Suppressor macrophage treated with lipopolysaccharide for 4 hours (primary cell): ENCODE measurements around the gene AURKB.
"Not testable (repeated sequence)": the region's sequence is repeated elsewhere in the genome, so short reads cannot be mapped to it uniquely, and the experiment has no call there.

ENCODE experiments used
- DNase-seq: peaks from one replicate; pipeline ENCODE4 v3.0.0-alpha.2; 2020

AURKB gene

DNA sequence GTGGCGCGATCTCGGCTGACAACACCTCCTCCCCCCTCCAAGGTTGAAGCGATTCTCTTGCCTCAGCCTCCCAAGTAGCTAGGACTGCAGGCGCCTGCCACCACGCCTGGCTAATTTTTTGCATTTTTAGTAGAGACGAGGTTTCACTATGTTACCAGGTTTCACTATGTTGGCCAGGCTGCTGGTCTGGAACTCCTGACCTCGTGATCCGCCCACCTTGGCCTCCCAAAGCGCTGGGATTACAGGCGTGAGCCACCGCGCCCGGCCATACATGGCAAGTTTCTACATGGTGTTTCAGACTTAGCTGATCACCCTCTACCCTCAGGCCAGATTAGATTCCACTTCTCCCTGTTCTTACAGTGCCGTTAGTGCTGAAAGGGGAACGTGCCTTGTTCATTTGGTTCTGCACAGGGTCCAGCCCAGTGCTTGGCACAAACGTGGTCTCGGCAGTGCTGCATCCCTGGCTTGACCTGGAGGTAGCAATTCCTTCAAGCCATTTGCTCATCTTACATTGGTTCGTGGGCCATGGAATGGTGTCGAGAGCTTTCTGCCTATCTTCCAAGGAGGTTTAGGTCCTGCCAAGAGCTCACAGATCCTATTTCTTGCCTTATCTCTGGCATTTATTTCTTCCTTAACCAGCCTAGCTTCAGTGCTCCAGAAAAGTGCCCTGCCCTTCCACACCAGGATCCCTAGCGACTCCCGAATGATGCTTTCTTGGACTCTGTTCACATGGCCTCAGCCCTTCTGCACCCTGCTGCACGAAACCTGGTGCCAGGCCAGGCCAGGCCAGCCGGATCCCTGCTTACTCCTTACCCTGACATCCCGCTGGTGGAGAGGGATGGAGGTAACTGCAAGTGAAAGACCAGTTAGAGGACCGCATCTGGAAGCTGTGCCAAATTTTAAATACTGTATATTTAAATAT lies 14.8 kb upstream of the AURKB start:
- no peak for DNase-seq

DNA sequence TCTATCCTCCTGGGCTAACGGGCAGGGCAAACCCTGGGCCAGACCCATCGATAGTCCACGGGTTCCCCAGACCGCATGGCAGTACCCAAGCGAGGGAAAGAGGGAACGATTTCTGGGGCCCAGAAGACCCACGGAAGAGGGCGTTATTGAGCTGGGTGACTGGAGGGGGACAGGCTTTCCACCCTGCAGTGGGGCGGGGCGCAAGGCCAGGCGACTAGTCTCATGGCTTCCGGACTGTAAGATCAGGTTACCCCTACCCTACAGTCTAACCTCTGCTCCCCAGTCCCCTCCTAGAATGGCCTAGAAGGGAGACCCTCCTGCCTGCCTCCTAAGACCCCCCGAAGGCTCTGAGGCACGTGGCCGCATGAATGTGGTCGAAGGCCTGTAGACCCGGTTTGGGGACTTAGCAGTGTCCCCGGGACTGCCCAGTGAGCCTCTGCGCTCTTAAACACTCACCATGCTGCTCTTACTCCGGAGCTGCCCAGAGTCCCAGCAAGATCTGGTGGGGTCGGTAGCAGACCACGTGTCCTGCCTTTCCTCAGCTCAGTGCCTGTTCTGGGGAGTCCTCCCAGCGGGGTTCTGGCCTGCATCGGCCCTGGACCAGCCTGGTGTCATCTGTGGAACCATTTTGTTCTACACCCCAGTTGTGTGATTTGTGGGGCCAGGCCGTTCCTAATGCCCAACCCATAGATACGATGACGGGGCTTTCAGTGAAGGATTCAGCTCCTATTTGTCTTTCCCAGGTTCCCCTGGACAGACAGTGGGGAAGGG lies 13.2 kb upstream of the AURKB start:
- DNase-seq: peak; percentile 52

DNA sequence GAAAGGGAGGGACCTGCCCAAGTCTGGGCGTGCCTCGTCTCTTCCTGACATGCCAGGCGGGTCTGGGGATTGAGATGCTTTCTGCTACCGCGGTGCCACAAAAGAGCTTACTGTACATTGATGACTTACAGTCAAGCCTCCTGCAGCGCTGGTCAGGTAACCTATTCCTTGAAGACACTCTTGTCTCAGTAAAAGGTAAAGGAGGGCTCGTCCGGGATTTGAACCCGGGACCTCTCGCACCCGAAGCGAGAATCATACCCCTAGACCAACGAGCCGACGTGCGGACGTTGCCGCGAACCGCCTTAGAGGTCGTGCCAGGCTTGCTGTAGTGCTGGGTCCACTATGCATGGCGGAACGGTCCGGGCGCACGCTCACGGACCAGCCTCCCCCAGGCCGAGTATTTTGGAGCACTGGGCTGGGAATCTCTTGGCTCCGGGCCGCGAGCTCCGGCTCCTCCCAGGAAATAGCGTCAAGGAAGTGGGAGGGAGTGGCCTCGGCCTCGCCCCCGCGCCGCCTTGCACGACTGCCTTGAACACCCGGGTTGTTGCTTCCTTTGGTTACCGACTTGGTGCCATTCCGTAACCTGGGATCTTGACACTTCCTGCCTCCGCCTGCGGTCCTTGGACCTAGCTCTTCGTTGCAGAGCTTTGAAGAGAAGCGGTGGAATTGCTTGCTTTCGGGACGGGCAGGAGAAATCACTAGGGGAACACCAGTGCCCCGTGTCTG lies 12.4 kb upstream of the AURKB start:
- peak; percentile 95 for DNase-seq

DNA sequence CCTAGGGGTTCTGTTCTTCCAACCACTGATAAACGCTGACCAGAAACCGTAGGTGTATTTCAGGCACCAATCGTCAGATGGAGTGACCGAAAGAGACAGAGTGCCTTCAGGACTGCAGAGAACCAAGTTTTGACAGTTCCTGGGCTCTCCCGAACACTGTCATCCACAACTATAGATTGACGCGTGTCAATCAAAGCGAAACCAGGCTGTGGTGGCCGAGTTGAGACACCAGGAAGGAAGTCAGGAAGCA lies 11.9 kb upstream of the AURKB start:
- DNase-seq: peak; percentile 88

DNA sequence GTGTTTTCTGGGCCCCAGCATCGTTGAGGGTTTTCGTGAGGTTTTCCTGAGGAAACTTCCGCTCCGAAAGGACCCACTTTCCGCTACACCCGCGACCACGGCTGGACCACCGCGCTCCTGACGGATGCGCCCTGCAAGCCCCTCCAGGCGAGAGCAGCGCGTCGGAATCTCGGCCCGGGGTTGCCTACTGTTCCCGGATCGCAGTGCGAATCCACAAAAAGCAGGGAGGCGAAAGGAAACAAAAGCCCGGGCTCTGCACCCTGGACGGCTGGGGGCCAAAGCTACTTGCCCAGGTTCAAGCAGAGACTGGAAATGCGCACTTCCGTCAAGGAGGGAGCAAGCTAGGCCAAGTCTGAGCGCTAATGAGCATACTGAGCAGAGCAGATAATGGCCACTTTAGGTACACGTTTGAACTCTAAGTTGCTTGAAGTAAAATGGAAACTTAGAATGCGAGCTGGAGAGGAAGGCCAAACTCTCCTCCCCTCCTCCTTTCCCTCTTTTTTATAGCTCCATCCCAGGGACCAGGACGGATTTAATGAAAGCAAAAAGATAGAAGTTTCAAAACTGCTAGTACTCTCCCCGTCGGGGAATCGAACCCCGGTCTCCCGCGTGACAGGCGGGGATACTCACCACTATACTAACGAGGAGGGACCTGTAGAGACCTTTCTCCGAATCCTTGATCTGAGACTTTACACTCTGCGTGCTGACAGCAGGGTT lies 11.4 kb upstream of the AURKB start:
- peak; percentile 89 for DNase-seq

DNA sequence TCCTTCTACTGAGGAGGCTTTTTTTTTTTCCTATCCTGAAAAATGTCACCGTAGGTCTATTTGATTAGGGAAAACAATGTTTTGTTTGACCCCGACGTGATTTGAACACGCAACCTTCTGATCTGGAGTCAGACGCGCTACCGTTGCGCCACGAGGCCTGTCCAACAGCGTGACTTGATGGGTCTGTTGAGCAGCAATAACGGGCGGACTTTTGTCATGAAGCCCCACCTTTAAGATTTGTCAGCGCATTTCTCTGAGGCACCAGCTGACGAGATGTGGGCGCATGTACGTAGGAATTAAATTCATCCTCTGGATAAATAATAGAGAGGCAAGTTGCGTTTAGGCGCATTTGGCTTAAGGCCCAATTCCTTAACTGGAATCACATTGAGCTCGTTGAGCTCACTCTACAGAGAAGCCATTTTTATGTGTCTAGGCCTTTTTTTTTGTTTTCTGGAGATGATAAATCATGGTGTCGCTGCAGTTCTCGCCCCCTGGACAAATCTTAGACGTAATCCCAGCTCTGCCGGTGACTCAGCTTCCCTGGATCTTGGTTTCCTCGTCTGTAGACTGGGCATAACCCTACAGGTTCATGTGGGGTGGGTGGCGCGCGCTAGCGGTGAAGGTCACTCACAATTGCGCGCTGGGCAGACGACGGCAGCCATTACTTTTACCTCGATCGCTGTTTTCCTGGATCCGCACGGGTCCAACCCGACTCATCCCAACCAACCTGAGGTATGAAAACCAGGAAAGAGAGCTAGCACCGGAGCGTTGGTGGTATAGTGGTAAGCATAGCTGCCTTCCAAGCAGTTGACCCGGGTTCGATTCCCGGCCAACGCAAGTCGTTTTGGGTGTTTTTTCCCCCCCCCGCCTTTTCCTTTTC lies 10.6 kb upstream of the AURKB start:
- DNase-seq: peak; percentile 92

DNA sequence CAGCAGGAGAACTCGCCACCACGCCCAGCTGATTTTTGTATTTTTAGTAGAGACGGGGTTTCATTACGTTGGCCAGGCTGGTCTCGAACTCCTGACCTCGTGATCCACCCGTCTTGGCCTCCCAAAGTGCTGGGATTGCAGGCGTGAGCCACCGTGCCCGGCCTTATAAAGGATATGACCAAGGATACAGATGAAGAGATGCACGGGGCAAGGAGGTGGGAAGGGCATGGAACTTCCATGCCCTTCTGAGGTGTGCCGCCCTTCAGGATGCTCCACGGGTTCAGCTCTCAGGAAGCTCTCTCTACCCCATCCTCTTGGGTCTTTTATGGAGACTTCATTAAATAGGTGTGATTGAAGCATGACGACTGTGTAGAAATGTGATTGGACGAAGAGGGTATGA lies 3.6 kb upstream of the AURKB start:
- not testable (repeated sequence) for DNase-seq

DNA sequence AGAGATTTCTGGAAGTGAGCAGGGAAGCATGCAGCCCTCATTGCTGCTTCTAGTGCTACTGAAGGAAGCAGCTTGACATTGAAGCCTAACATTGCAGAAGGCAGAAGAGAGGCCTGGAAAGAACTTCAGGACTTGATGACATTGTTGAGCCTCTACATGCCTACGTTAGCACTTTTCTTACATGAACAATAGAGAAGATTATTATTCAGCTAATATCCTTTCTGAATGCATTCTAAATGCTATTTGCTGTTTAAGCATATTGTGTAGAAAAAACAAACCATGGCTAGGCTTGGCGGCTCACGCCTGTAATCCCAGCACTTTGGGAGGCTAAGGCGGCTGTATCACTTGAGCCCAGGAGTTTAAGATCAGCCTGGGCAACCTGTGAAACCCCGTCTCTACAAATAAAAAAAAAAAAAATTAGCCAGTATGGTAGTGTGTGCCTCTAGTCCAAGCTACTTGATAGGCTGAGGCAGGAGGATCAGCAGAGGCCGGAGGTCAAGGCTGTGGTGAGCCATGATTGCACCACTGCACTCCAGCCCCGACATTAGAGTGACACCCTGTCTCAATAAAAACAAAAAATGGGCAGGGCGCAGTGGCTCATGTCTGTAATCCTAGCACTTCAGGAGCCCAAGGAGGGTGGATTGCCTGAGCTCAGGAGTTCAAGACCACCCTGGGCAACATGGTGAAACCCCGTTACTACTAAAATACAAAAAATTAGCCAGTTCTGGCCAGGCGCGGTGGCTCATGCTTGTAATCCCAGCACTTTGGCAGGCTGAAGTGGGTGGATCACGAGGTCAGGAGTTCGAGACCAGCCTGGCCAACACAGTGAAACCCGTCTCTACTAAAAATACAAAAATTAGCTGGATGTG lies 2.2 kb upstream of the AURKB start:
- no peak for DNase-seq

DNA sequence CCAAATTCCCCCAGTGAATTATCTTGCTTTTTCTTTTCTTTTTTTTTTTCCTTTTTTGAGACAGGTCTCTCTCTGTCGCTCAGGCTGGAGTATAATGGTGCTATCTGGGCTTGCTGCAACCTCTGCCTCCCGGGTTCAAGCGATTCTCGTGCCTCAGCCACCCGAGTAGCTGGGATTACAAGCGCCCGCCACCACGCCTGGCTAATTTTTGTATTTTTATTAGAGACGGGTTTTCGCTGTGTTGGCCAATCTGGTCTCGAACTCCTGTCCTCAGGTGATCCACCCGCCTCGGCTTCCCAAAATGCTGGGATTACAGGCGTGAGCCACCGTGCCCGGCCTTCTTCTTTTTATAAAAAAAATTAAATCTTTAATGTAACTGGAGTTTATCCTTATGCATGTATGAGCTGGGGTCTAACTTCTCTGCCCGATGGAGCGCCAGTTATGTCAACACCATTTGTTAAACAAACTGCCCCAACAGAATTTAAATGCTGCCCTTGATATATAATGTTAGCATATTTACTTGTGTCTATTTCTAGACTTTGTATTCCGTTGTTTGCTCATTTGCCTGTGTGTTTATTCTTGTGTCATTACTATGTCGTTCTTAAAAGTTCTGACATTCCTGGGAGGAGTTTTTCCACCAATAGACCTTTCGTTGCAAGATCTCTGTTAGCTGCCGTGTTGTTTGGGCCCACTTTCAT lies 535 bp upstream of the AURKB start:
- DNase-seq: no peak

DNA sequence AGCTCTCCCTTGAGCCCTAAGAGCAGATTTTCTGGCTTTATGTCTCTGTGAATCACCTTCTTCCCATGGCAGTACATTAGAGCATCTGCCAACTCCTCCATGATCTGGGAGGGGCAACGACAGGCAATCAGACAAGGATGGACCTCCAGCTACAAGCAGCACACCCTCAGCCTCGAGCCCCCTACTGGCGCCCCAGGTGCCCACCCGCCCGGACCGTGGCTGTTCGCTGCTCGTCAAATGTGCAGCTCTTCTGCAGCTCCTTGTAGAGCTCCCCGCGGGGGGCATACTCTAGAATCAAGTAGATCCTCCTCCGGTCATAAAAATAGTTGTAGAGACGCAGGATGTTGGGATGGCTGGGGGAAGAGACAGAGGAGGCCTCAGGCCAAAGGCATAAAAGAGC lies 3.8 kb downstream of the AURKB start:
- DNase-seq: no peak

DNA sequence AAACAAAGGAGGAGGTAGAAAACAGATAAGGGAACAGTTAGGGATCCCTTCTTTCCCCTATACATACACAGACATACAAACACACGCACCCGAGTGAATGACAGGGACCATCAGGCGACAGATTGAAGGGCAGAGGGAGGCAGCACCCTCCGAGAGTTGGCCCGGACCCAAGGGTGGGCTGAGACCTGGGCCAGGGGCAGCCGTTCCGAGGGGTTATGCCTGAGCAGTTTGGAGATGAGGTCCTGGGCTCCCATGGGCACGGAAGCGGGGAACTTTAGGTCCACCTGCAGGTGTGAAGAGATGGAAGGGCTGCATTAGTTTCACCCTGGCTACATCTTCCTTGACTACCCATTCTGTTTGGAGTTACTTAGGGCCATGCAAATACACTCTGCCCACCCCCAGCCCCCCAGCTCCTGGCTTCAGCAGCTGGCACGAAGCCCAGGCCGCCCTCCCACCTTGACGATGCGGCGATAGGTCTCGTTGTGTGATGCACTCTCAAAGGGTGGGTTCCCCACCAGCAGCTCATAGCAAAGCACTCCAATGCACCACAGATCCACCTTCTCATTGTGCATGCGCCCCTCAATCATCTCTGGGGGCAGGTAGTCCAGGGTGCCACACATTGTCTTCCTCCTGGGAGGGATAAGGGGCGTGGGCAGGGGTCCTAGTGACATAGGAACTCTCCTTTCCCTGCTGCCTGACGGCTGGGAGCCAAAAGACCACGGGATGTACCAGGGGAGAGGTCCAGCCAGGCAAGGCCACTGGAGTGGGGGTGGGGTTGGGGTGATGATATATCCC lies 5.4 kb downstream of the AURKB start:
- no peak for DNase-seq

DNA sequence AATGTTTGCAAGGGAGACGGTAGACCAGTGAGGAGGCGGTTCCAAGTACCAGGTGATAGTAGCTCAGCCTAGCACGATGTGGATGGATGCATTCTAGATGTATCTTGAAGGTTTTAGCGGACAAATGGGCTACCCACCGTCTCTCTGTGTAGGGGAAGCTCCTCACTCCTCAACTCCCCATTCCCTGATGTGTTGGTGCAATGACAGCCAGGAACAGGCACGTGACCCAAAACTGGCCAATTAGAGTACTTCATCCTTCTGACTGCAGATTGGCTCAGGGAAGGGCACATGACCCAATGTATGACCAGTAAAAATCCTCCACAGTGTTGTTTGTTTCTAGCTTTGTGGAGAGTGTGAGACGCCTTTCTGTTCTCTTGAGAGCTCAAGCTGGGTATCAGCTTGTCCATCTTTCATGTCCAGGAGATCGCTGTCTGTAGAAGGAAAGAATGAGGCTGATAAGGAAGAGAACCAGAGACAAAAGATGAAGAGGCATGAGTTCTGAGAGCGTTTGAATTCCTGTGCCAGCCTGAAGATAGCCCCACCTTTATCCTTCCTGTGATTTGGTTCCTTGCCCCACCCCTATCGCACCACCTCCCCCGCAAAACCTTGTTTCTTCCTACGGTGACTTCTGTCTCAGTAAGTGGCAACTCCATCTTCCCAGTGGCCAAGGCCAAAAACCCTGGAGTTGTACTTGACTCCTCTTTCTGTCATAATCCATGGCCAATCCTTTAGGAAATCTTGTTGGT lies 18.1 kb downstream of the AURKB start:
- DNase-seq: peak; percentile 77

DNA sequence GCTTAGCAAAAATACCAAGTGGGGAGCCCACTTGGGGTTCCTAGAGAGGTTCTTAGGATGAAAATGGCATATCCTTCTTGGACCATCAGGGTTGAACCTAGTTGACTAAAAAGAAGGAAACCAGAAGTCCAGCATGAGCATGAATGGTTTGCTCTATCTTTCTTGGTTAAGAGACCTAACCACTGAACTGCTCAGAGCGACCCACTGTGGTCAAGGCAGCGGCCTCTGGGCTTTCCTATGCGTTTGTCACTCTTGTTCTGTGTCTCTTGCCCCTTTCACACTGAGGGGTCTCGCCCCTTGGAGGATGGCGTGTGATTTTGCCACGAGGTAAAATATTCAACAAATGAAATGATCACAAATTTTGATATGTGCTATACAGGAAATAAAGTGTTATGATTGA lies 19.9 kb downstream of the AURKB start:
- DNase-seq: no peak

DNA sequence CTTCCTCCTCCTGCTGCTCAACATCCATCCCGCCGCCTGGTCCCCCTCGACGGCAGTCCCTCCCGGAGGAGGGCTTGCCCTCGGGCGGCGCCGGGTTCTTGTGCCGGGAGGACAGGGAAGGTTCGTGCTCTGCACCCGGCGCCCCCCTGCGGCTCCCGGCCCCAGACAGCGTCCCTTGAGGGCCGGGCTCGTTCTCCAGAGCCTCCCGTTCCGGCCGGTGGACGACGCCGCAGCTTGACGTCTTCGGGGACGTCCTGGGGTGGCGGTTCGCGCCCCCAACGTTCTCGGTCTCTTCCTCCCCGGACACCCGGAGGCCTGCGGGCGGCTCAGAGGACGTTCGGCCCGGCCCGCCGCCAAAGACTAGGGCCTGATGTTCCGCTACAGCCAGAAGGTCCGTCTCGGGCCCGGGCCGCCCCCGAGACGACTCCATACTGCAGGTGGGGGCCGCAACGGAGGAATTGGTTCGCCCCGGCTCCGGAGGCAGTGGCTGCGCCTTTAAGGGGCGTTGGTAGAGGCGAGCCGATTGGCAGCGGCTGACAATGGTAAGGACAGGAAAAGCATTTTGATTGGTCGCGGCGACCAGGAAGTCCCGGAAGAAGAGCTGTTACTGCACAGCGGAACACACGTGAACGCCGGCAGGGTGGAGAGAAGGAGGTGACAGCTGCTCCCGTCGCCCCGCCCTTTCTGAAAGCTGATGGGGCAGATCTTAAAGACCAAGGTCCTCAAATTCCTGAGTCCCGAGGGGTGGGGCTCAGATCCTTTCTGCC lies 20.5 kb downstream of the AURKB start, which contains the start of gene BORCS6:
TSS of gene BORCS6 (minus strand) at position 470 of the 767 bp plus-strand sequence. CDS start at position 430, 40 bp downstream.
- peak; percentile 98 for DNase-seq

DNA sequence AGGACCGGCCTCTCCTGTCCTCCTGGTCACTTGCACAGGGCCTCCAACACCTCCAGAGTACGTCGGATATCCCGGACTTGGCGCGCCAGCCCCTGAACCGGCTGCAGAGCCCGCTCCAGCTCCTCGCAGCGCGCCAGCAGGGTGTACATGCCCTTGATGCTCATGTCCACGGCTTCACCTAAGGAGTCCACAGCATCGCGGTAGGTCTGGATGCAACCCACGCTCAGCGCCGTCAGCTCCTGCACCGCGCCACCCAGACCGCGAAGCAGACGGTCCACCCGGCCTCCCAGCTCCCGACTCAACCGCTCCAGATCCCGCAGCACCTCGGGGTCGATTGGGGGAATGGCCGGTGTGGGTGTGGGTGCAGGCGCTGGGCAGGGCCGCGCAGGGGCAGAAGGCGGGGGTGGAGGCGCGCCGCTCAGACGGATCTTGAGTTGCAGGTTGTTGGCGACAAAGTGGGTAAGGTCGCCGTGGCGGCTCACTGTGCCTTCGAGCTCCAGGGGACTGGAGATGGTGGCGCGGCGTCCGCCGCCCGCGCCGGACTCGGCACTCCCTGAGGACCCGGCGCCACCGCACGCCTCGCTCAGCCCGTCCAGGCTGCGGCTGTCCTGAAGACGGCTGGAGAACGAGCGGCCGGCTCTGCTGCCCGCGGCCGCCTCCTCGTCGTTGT lies 21.2 kb downstream of the AURKB start:
- no peak for DNase-seq

DNA sequence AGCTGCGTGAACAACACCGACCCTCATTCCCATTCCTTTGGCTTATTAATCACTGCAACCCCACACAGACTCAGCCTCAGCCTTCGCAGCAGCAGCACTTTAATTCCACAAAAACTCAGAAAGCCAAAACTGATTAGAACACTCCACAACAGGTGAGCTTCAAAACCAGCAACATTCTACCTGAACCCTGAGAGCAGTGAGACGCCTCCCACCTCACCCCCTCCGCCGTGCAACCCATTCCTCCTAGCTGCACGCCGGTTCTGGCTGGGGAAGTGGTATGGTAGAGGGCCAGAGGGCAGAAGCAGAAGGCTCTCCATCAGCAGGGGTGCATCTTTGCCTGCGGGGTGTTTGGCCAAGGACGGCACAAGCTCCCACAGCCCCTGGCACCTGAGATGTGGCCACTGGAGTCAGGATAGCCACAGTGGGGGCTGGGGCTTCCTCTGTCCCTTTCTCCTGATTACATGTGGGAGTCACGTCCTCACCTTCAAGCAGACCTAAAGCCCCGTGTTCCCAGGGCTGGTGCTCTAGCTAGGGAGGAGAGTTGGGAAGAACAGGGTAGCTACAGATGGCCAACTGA lies 22.0 kb downstream of the AURKB start:
- DNase-seq: no peak
